HuH-7 (cell line): ENCODE results near the gene CRTAP.
"Not testable (repeated sequence)": the region's sequence is repeated elsewhere in the genome, so short reads cannot be mapped to it uniquely, and the experiment has no call there.

ENCODE experiments used
- DNase-seq: peaks from one replicate; pipeline ENCODE4 v3.0.0; 2011; ENCODE audit warnings: low spot score

CRTAP gene

DNA sequence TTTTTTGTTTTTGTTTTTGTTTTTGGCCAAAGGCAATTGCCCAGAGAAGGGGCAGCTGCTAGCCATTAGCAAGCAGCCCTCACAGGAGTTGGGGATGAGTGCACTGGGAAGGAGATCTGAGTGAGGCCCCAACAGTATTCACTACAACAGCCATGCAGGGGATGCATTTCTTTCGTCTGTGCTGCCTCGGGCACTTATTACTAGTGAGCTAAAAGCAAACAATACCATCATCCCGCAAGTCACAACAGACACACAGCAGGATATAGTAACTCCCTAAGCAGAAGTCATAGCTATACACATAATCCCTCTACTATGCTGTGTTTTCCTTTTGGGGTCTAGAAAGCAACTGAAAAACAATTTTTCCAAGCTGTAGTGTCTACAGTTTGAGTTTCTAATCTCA is 27.2 kb downstream of the CRTAP start:
- DNase-seq, result no peak

GRCh38 chr3:33144433-33144832 is 30.6 kb downstream of the CRTAP start:
- peak; percentile 32 for DNase-seq

DNA sequence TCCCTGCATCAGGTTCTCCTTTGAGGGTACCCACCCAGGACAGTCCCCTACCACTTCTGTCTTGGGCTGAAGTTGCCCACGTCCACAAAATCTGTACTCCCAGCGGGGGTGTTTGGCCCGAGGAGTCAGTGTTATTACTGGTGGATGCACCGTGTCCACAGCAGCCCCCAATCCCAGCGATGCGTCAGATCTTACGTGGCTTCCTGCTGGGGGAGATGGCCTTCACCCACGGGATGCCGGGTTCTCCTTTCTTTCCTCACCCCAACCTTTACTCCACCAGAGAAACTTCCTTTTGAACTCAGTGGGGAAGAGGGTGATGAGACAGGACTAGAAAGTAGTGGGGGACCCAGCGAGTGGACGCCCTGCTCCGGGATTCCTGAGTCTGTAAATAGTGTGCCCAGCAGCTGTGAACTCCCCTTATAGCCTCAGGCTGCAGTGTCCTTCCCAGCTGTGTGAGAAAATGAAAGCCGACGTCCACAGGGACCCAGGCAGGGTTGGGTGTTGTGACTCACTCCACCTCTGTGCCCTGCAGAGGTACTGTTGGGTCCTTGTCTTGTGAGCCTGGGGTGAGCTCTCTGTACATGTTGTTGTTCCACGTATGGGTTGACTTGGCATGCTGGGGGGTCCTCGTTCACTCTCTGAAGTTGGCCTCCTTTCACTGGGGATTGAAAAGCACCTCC is 31.5 kb downstream of the CRTAP start:
- DNase-seq, result no peak

- DNase-seq, result no peak
These were observed 32.2 kb downstream of the CRTAP start for GRCh38 chr3:33145901-33146580.

DNA sequence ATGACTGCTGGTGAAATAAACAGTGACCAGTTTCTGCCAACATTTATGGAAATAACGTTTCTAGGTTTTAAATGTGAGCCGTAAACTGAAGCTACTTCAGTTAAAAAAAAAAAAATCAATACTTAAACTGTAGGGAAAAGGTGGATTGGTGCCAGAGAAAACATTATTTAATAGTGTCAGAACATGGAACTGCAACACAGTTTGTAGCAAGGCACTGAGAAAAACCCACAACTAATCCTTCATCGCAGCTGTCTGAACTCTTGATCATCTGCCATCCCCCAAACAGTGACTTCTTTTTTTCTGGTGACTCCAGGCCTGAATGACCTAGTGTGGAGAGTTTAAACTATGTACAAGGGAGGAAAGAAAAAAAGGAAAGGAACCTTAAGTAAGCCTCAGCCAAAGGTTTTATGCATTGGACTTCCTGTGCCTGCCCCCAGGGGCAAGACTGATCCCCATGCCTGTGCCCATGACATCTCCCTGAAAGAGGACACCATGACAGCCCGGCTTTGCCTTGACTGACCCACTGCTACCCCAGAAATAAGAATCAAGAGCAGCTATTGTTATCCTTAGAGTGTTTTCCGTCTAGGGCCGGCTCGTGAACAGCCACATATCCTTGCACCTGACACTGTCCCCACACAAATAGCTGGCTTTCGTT is 33.1 kb downstream of the CRTAP start:
- DNase-seq, result no peak

- no peak for DNase-seq
These were observed 35.5 kb downstream of the CRTAP start for GRCh38 chr3:33149342-33149741.

- no peak for DNase-seq
These were observed 38.8 kb downstream of the CRTAP start for GRCh38 chr3:33152363-33153360.

- no peak for DNase-seq
These were observed 40.0 kb downstream of the CRTAP start for GRCh38 chr3:33153782-33154181.

DNA sequence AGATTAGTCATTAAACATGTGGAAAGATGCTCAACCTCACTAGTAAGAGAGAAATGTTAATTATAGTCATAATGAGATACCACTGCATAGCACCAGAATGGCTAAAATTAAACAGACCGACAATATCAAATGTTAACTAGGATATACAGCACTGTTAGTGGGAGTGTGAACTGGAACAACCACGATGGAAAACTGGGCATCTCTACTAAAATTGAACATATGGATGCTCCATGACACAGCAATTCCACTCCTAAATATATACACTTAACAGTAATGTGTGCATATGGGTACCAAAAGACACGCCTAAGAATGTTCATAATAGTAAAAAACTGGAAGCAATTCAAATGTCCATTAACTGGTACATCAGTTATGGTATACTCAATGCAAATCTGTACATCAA is 41.5 kb downstream of the CRTAP start:
- DNase-seq, result no peak

DNA sequence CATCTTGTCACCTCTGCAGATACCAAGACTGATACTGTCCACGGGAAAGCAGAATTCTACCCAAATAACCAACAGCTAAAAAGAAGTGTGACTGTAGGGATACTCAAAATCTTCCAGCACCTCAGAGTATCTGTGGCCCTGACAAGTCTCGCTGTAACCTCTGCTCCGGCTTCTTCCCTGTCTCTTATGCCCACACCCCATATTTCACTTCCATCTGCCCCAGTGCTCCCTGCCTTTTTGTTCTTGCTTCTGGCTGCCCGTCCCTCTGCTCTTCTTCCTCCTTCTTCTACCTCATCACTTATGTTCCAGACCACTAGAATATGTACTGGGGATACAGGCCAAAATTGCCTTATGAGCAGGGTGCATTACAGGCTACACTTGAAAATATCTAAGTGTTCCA is 45.4 kb downstream of the CRTAP start:
- no peak for DNase-seq

GRCh38 chr3:33159981-33160380 is 46.2 kb downstream of the CRTAP start:
- no peak for DNase-seq

DNA sequence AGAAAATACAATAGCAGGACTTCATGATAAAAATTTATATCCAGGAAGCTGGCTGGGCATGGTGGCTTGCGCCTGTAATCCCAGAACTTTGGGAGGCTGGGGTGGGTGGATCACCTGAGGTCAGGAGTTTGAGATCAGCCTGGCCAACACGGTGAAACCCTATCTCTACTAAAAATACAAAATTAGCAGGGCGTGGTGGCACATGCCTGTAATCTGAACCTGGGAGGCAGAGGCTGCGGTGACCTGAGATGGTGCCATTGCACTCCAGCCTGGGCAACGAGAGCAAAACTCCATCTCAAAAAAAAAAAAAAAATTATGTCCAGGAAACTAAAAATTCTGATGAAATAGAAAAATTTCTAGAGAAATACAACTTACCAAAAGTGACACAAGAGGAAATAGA is 48.8 kb downstream of the CRTAP start:
- not testable (repeated sequence) for DNase-seq

GRCh38 chr3:33165372-33165771 is 51.6 kb downstream of the CRTAP start:
- no peak for DNase-seq

GRCh38 chr3:33166095-33166494 is 52.3 kb downstream of the CRTAP start:
- DNase-seq, result no peak

- no peak for DNase-seq
These were observed 53.5 kb downstream of the CRTAP start for GRCh38 chr3:33167284-33167683.

- no peak for DNase-seq
These were observed 54.0 kb downstream of the CRTAP start for GRCh38 chr3:33167716-33168336.

DNA sequence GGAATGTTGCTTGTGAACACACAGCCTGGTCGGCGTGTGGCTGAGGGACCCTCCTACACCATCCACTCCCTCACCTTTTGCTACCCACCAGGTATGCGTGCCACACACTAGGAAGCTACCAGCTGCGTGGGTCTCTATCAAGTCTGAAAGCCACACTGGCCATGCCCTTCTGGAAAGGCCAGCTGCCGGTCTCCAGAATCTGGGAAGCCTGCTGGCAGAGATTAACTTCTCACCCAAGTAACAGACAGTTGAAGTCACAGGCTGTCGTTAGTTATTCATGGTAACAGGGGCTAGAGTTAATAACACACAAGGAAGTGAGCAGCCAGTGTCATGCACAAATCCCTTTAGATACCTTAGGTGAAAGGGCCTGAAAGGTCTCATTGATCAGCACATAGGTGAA is 56.7 kb downstream of the CRTAP start:
- DNase-seq, result no peak

DNA sequence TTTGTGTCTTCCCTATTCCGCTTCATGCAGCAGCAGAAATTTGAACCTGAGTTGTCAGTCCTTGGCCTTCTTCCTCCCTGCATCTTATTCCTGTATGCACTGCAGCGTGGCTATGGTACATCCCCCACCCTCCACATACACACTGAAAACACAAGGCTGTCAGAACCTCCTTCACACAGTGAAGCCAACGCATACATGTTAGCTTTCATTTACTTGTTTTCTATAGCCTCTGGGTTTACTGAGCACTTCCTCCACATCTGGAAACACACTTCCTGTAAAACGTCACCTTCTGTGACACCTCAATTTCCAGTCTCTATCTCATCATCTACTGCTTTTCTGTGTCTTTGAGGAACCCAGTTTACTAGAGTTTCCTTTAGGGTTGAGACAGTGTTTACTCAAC is 57.8 kb downstream of the CRTAP start:
- no peak for DNase-seq

GRCh38 chr3:33173103-33173502 is 59.3 kb downstream of the CRTAP start:
- no peak for DNase-seq

- DNase-seq, result no peak
These were observed 59.9 kb downstream of the CRTAP start for GRCh38 chr3:33173672-33174071.

DNA sequence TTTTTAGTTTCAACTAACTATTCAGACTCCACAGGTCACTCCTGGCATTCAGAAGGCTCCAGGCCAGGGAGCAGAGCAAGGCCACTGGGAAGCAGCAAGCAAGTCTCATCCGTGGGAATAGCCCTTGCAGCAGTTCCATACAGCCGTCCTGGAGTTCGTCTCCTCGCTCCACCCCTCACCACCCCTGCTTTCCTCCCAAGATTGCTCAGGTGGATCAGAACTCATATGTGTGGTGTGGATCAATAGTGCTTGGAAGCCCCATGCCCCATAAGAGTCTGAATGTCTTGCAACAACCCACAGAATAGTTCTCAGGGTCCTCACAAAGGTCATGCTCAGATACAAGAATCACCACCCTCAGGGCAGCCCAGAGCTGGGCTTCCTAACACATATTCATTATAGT is 60.3 kb downstream of the CRTAP start:
- DNase-seq, result no peak
